PC-9 (cell line): ENCODE results near the gene KATNAL1. TPM values are rescaled to one million over a fixed set of nuclear protein-coding genes. Genes with fewer than 3 reads are reported as not detected.

Experiments
- BruUV-seq: library from RNA; stranded (reverse); fragments of 400-500 nt; replicated peaks from 2 replicates; lab custom pipeline; 2021; lab: Mats Ljungman, UMichigan
- CTCF ChIA-PET: fragments of 300-600 bp; sonication (Branson Sonifier 250); formaldehyde crosslinking; loops from one replicate; lab custom pipeline; 2022; ENCODE audit warnings: antibody characterized with exemption; lab: Charles Lee
- POLR2A ChIA-PET: fragments of 300-600 bp; sonication (Branson Sonifier 250); formaldehyde crosslinking; loops from one replicate; lab custom pipeline; 2022; ENCODE audit warnings: antibody characterized with exemption; ENCODE audit not compliant: unreplicated experiment; lab: Charles Lee
- DNase-seq, 2 experiments: peaks; one replicate each; pipeline versions ENCODE4 v3.0.0 to v3.0.0-alpha.2; 2015 to 2022; ENCODE audit warnings: mixed read lengths in 1 of 2
- H2AFZ ChIP-seq: fragments of 200-600 bp; sonication (generic); 2 replicates; pipeline ENCODE4 v1.8.1; 2017; ENCODE audit warnings: antibody characterized with exemption
- H3F3A ChIP-seq: fragments of 200-600 bp; sonication (generic); 2 replicates; pipeline ENCODE4 v1.8.1; 2017; ENCODE audit warnings: antibody characterized with exemption, mild to moderate bottlenecking, low read depth; ENCODE audit not compliant: insufficient read depth
- H3K27ac ChIP-seq: fragments of 200-600 bp; sonication (generic); 2 replicates; pipeline ENCODE4 v1.6.1; 2016; ENCODE audit warnings: mixed run types
- H3K27me3 ChIP-seq: fragments of 200-600 bp; sonication (generic); 2 replicates; pipeline ENCODE4 v1.6.1; 2016; ENCODE audit warnings: low read depth, mixed run types; ENCODE audit not compliant: insufficient read depth
- H3K36me3 ChIP-seq: fragments of 200-600 bp; sonication (generic); 2 replicates; pipeline ENCODE4 v1.6.1; 2016; ENCODE audit warnings: low read depth, mixed run types
- H3K4me1 ChIP-seq: fragments of 200-600 bp; sonication (generic); replicated peaks from 2 replicates; pipeline ENCODE4 v1.6.1; 2016; ENCODE audit warnings: mixed run types; ENCODE audit not compliant: insufficient read depth
- H3K4me2 ChIP-seq: fragments of 200-600 bp; sonication (generic); 2 replicates; pipeline ENCODE4 v1.6.1; 2017; ENCODE audit warnings: mixed run types
- H3K4me3 ChIP-seq: fragments of 200-600 bp; sonication (generic); 2 replicates; pipeline ENCODE4 v1.6.1; 2016; ENCODE audit warnings: mixed run types
- H3K79me2 ChIP-seq: fragments of 200-600 bp; sonication (generic); 2 replicates; pipeline ENCODE4 v1.6.1; 2017; ENCODE audit warnings: low read depth, mixed run types
- H3K9me2 ChIP-seq: fragments of 200-600 bp; sonication (generic); 2 replicates; pipeline ENCODE4 v1.8.1; 2017; ENCODE audit warnings: mild to moderate bottlenecking; ENCODE audit not compliant: insufficient read depth
- H3K9me3 ChIP-seq: fragments of 200-600 bp; sonication (generic); 2 replicates; pipeline ENCODE4 v1.8.1; 2016; ENCODE audit warnings: low read depth; ENCODE audit not compliant: insufficient read depth
- H4K20me1 ChIP-seq: fragments of 200-600 bp; sonication (generic); 2 replicates; pipeline ENCODE4 v1.8.1; 2017; ENCODE audit not compliant: insufficient read depth
- CTCF ChIP-seq: fragments of 200-600 bp; sonication (generic); conservative IDR thresholded peaks from 2 replicates; pipeline ENCODE4 v1.6.1; 2017; ENCODE audit warnings: mixed run types, antibody characterized with exemption, mild to moderate bottlenecking, moderate library complexity
- EZH2 ChIP-seq: fragments of 200-600 bp; sonication (generic); IDR thresholded peaks from 2 replicates; pipeline ENCODE4 v1.8.0; 2017; ENCODE audit warnings: antibody characterized with exemption, low read depth
- intact Hi-C: fragments of 100-400 bp; cut with micrococcal nuclease; formaldehyde crosslinking; loops from one replicate; pipeline ENCODE4 v1.10.0; 2022; ENCODE audit not compliant: unreplicated experiment
- total RNA-seq: library from RNA; stranded (reverse); gene quantifications from 2 replicates; pipeline ENCODE4 v1.2.3, GENCODE V29; 2021

Gene KATNAL1
- total RNA-seq, 1 experiment from 2014 or later = 11.8 TPM

DNA sequence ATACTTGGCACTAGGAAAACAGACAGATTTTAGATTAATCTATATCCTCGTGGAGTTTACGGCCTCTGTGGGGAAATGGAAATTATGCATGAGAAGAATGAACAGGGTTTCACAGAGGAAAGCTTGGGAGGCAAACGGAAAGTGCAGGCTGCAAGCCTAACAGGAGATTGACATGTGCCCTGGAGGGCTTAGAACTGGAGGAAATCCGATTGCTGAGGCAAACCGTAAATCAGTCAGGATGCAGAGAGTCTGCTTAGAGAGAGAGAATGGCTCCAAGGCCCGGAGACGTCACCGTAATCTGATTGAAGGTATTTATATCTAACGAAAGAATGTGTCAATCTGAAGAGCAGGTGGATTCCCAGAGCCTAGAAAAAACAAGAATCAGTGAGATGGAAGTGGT lies 143.2 kb downstream of the KATNAL1 start:
- Histone ChIP-seq H3F3A (no peaks in the 10 kb centered on the region), H3K27me3 (no peaks in the 10 kb centered on the region), H3K9me2 (no peaks in the 10 kb centered on the region; the same call in 1 of the 2 replicates), H3K36me3 (no peaks in the 10 kb centered on the region), H3K79me2 (no peaks in the 10 kb centered on the region), H3K4me1 (no peaks in the 10 kb centered on the region), H3K9me3 (no peaks in the 10 kb centered on the region), H3K4me3 (no peak overlapping the region), H2AFZ (no peak overlapping the region), H4K20me1 (no peaks in the 10 kb centered on the region), H3K27ac (no peak overlapping the region), H3K4me2 (no peak overlapping the region)
- ChIA-PET POLR2A (no interaction called here), CTCF (no interaction called here)
- no peak for TF ChIP-seq CTCF
- TF ChIP-seq EZH2 = no peak
- BruUV-seq = no TSS peak
- DNase-seq = no peak
- intact Hi-C loops = no loop called here

DNA sequence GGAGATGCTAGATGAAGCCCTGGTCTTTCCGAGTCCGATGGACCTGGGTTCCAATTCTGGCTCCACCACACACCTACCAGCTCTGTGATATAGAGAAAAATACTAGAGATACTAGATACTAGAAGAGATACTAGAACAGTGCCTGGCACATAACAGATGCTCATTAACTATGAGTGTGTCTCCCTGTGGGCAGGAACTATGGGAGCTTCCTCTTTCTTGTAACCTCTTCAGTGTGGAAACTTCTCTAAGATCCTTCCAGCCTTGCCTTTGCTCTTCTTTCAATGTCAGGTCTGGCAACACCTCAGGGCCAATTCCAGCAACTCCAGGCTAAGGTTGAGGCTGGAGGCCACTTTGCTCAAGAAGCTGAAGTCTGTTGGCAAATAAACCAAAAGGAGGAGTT lies 143.9 kb downstream of the KATNAL1 start:
- H3K9me2 ChIP-seq = no peaks in the 10 kb centered on the region; the same call in 1 of the 2 replicates
- no peaks in the 10 kb centered on the region for H3K4me1 ChIP-seq
- H2AFZ ChIP-seq = no peak overlapping the region
- no peaks in the 10 kb centered on the region for H4K20me1 ChIP-seq
- BruUV-seq = no TSS peak
- CTCF ChIA-PET = no interaction called here
- H3K79me2 ChIP-seq = no peaks in the 10 kb centered on the region
- H3K36me3 ChIP-seq = no peaks in the 10 kb centered on the region
- TF ChIP-seq EZH2 (no peak), CTCF (no peak)
- POLR2A ChIA-PET = no interaction called here
- H3K4me3 ChIP-seq = no peak overlapping the region
- no peak for DNase-seq
- no peaks in the 10 kb centered on the region for H3F3A ChIP-seq
- no peaks in the 10 kb centered on the region for H3K9me3 ChIP-seq
- H3K27me3 ChIP-seq = no peaks in the 10 kb centered on the region
- intact Hi-C loops = no loop called here
- H3K27ac ChIP-seq = no peak overlapping the region
- no peak overlapping the region for H3K4me2 ChIP-seq

DNA sequence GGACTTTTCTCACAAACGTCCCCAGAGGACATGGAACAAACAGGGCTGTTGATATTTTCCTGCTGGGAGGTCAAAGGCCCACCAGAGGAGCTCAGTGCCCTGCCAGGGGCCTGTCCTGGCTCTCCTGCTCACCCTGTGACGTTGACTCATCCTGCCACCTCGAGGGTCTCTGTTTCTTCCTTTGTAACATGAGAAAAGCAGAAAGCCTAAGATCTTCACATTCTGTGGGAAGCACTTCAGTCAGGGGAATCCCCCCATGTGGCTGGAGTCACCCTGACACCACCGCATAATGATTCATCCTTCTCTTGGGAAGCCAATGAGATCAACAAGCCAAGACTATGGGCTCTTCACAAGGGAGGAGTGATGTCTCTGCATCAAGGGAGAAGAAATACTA lies 147.9 kb downstream of the KATNAL1 start:
- DNase-seq = no peak
- H3K36me3 ChIP-seq = no peaks in the 10 kb centered on the region
- H3K27me3 ChIP-seq = no peaks in the 10 kb centered on the region
- H3K9me2 ChIP-seq = no peaks in the 10 kb centered on the region; the same call in 1 of the 2 replicates
- intact Hi-C loops = no loop called here
- no peaks in the 10 kb centered on the region for H3K4me1 ChIP-seq
- no peaks in the 10 kb centered on the region for H3K9me3 ChIP-seq
- ChIA-PET CTCF (no interaction called here), POLR2A (no interaction called here)
- no peaks in the 10 kb centered on the region for H3F3A ChIP-seq
- H3K4me2 ChIP-seq = no peak overlapping the region
- no peaks in the 10 kb centered on the region for H3K79me2 ChIP-seq
- TF ChIP-seq EZH2 (no peak), CTCF (no peak)
- no peak overlapping the region for H3K4me3 ChIP-seq
- no peaks in the 10 kb centered on the region for H4K20me1 ChIP-seq
- no peak overlapping the region for H2AFZ ChIP-seq
- no TSS peak for BruUV-seq
- H3K27ac ChIP-seq = no peak overlapping the region
